SHP77 (cell line): ENCODE data around the gene ZNF608.

Experiments used
- DNase-seq, 2 experiments: peaks; one replicate each; lab custom pipeline; 2025; lab: John Stamatoyannopoulos, UW

The ZNF608 gene

GRCh38 chr5:124755041-124755440 is 8.6 kb upstream of the ZNF608 start:
- no peak for DNase-seq

- peak in 1 of 2 experiments; percentile 21 for DNase-seq
These were observed 7.9 kb upstream of the ZNF608 start for GRCh38 chr5:124754206-124754927.

- no peak for DNase-seq
These were observed 6.6 kb upstream of the ZNF608 start for GRCh38 chr5:124752854-124753720.

- no peak for DNase-seq
These were observed 4.6 kb upstream of the ZNF608 start for GRCh38 chr5:124751031-124751430.

GRCh38 chr5:124748687-124749594 is 2.5 kb upstream of the ZNF608 start:
- peak; percentile 93 to 96 for DNase-seq

- peak in 1 of 2 experiments; percentile 30 for DNase-seq
These were observed 1.6 kb upstream of the ZNF608 start for GRCh38 chr5:124747791-124748686.

GRCh38 chr5:124746916-124747790 is 714 bp upstream of the ZNF608 start:
- peak; percentile 84 to 93 for DNase-seq

- no peak for DNase-seq
These were observed 1.2 kb downstream of the ZNF608 start for GRCh38 chr5:124745007-124745927.

- DNase-seq: peak in 1 of 2 experiments; percentile 61
These were observed 2.1 kb downstream of the ZNF608 start for GRCh38 chr5:124744170-124744971.

- DNase-seq: peak; percentile 46 to 47
These were observed 2.8 kb downstream of the ZNF608 start for GRCh38 chr5:124743602-124744169.

GRCh38 chr5:124742983-124743601 is 3.3 kb downstream of the ZNF608 start:
- peak in 1 of 2 experiments; percentile 29 for DNase-seq

GRCh38 chr5:124742521-124742920 is 3.9 kb downstream of the ZNF608 start:
- DNase-seq: no peak

- no peak for DNase-seq
These were observed 4.5 kb downstream of the ZNF608 start for GRCh38 chr5:124741711-124742496.

- no peak for DNase-seq
These were observed 5.4 kb downstream of the ZNF608 start for GRCh38 chr5:124740991-124741583.

GRCh38 chr5:124740071-124740470 is 6.4 kb downstream of the ZNF608 start:
- DNase-seq: no peak

- no peak for DNase-seq
These were observed 6.8 kb downstream of the ZNF608 start for GRCh38 chr5:124739634-124740025.
